Fibroblast of the aortic adventitia (primary cell): Measurements from ENCODE around the gene TMEM204. TPM values are rescaled to one million over a fixed set of nuclear protein-coding genes. Genes with fewer than 3 reads are reported as not detected.

ENCODE experiments used
- DNase-seq: peaks from one replicate; pipeline ENCODE4 v3.0.0-alpha.2; 2010; ENCODE audit warnings: low read depth
- H3K4me3 ChIP-seq: 2 replicates; pipeline ENCODE4 v1.5.1; 2011; ENCODE audit warnings: low read depth, mild to moderate bottlenecking, control low read depth, low read length, moderate library complexity
- CTCF ChIP-seq: IDR thresholded peaks from 2 replicates; pipeline ENCODE4 v1.5.1; 2011; ENCODE audit warnings: mild to moderate bottlenecking, low read length, control low read depth, inconsistent platforms; ENCODE audit not compliant: insufficient read depth
- total RNA-seq: library from RNA; depleted of rRNA; stranded (reverse); fragments of >200 nt; gene quantifications from 2 replicates; pipeline ENCODE4 v1.2.3, GENCODE V29; 2012; ENCODE audit warnings: low replicate concordance

The TMEM204 gene
- total RNA-seq, 1 donor: 22.1 TPM

- TF ChIP-seq CTCF: no peak
- DNase-seq: no peak
- H3K4me3 ChIP-seq: no peak overlapping the region
Observed at GRCh38 chr16:1563786-1564185, 30.3 kb downstream of the TMEM204 start.

- DNase-seq: no peak
- no peak for TF ChIP-seq CTCF
Observed at GRCh38 chr16:1564325-1564724, 30.9 kb downstream of the TMEM204 start.

GRCh38 chr16:1565083-1565805, 31.8 kb downstream of the TMEM204 start:
- no peak for DNase-seq
- TF ChIP-seq CTCF: no peak
- H3K4me3 ChIP-seq: no peak overlapping the region

More at GRCh38 chr16:1564325-1564724, 30.9 kb downstream of the TMEM204 start:
- H3K4me3 ChIP-seq: no peak overlapping the region

- TF ChIP-seq CTCF: no peak
- H3K4me3 ChIP-seq: no peak overlapping the region
- DNase-seq: no peak
Observed at GRCh38 chr16:1567988-1568387, 34.5 kb downstream of the TMEM204 start.

GRCh38 chr16:1571012-1571671, 37.7 kb downstream of the TMEM204 start:
- no peak for TF ChIP-seq CTCF

GRCh38 chr16:1572673-1573072, 39.2 kb downstream of the TMEM204 start:
- TF ChIP-seq CTCF: no peak
- no peak for DNase-seq
- no peak overlapping the region for H3K4me3 ChIP-seq

More at GRCh38 chr16:1571012-1571671, 37.7 kb downstream of the TMEM204 start:
- DNase-seq: no peak
- H3K4me3 ChIP-seq: no peak overlapping the region

- no peak overlapping the region for H3K4me3 ChIP-seq
- TF ChIP-seq CTCF: no peak
- no peak for DNase-seq
Observed at GRCh38 chr16:1573301-1573700, 39.8 kb downstream of the TMEM204 start.
